Kidney epithelial cell (primary cell): ENCODE data around the gene SOX6. TPM values are rescaled to one million over a fixed set of nuclear protein-coding genes. Genes with fewer than 3 reads are reported as not detected.

ENCODE experiments used
- DNase-seq: peaks from one replicate; pipeline ENCODE4 v3.0.0-alpha.2; 2010; ENCODE audit warnings: low read depth
- H3K27me3 ChIP-seq: 2 replicates; pipeline ENCODE4 v1.6.0; 2011; ENCODE audit warnings: low read length; ENCODE audit not compliant: control insufficient read depth, insufficient read depth
- H3K36me3 ChIP-seq: 2 replicates; pipeline ENCODE4 v1.5.1; 2011; ENCODE audit warnings: low read length; ENCODE audit not compliant: control insufficient read depth, insufficient read depth
- H3K4me3 ChIP-seq: 2 replicates; pipeline ENCODE4 v1.5.1; 2011; ENCODE audit warnings: low read depth, mild to moderate bottlenecking, control low read depth, low read length
- CTCF ChIP-seq: IDR thresholded peaks from 2 replicates; pipeline ENCODE4 v1.5.1; 2011; ENCODE audit warnings: mild to moderate bottlenecking, moderate library complexity, low read length, control low read depth, inconsistent platforms; ENCODE audit not compliant: insufficient read depth, poor library complexity, severe bottlenecking
- total RNA-seq: library from RNA; depleted of rRNA; stranded (reverse); fragments of >200 nt; gene quantifications from 2 replicates; pipeline ENCODE4 v1.2.3, GENCODE V29; 2015

The SOX6 gene
- total RNA-seq, 1 donor from 2014 or later = 2.7 TPM

GRCh38 chr11:16016468-16016829, 339.9 kb downstream of the SOX6 start:
- DNase-seq = no peak
- Histone ChIP-seq H3K27me3 (no peaks in the 10 kb centered on the region), H3K36me3 (no peaks in the 10 kb centered on the region), H3K4me3 (no peak overlapping the region)
- no peak for TF ChIP-seq CTCF

- no peaks in the 10 kb centered on the region for H3K27me3 ChIP-seq
- DNase-seq = no peak
- no peak overlapping the region for H3K4me3 ChIP-seq
- no peak for TF ChIP-seq CTCF
- no peaks in the 10 kb centered on the region for H3K36me3 ChIP-seq
Measured at GRCh38 chr11:16015741-16016467, 340.4 kb downstream of the SOX6 start.

- DNase-seq = no peak
- TF ChIP-seq CTCF = no peak
Measured at GRCh38 chr11:16013649-16014275, 342.6 kb downstream of the SOX6 start.

GRCh38 chr11:16013242-16013641, 343.1 kb downstream of the SOX6 start:
- Histone ChIP-seq H3K36me3 (no peaks in the 10 kb centered on the region), H3K4me3 (no peak overlapping the region), H3K27me3 (no peaks in the 10 kb centered on the region)
- no peak for DNase-seq
- TF ChIP-seq CTCF = no peak

More at GRCh38 chr11:16013649-16014275, 342.6 kb downstream of the SOX6 start:
- Histone ChIP-seq H3K27me3 (no peaks in the 10 kb centered on the region), H3K36me3 (no peaks in the 10 kb centered on the region), H3K4me3 (no peak overlapping the region)

GRCh38 chr11:16012125-16012751, 344.1 kb downstream of the SOX6 start:
- Histone ChIP-seq H3K27me3 (no peaks in the 10 kb centered on the region), H3K4me3 (no peak overlapping the region), H3K36me3 (no peaks in the 10 kb centered on the region)
- no peak for DNase-seq
- TF ChIP-seq CTCF = no peak
